Measurements from ENCODE around the gene OGG1. TPM values are rescaled to one million over a fixed set of nuclear protein-coding genes. Genes with fewer than 3 reads are reported as not detected.
A peak's percentile ranks its signal among the peaks of the same experiment; 100 is the strongest.

The OGG1 gene
- total RNA-seq (2022): 15.3 and 17.7 TPM in 2 replicates
- percentile 60 among the genes with signal in this experiment for Bru-seq, nascent RNA
- percentile 46 among the genes with signal in this experiment for BruChase-seq, experiment 1, labeled RNA remaining after a 6-hour chase
- percentile 55 among the genes with signal in this experiment for BruChase-seq, experiment 2, labeled RNA remaining after a 2-hour chase
- long read RNA-seq, full-length matches to known transcripts: 35 of 42 reads
- long read RNA-seq, partial matches to known transcripts: 0 of 42 reads
- long read RNA-seq, other reads (novel, unspliced or antisense): 7 of 42 reads

GRCh38 chr3:9749645-9750555, at the start of gene OGG1:
OGG1 (plus strand) TSS chr3:9749952; CDS start chr3:9750287, 335 bp downstream.
- Mint-ChIP-seq H3K36me3 (ENCODE audit: insufficient read depth, unreplicated experiment) (peaks cover 30% of the 10 kb centered on the region), H3K4me3 (ENCODE audit: unreplicated experiment) (peak within 1 kb of the TSS; percentile 83), H3K27me3 (ENCODE audit: insufficient read depth, unreplicated experiment) (no peaks in the 10 kb centered on the region), H3K9me3 (ENCODE audit: unreplicated experiment) (no peaks in the 10 kb centered on the region), H3K4me1 (ENCODE audit: insufficient read depth, unreplicated experiment) (peaks cover 17% of the 10 kb centered on the region), H3K27ac (ENCODE audit: low read depth, unreplicated experiment) (peak within 1 kb of the TSS; percentile 84)
- no peak for TF ChIP-seq CTCF (IDR thresholded peaks at IDR 0.05; ENCODE audit: unreplicated experiment)
- intact Hi-C loops (cut with micrococcal nuclease): no loop called here
- peak; percentile 98 for DNase-seq (ENCODE audit: unreplicated experiment)
- ChIA-PET CTCF (interaction anchor here (0.6 to 1.9 kb wide), 8 partner anchors 10 to 429 kb away, joined by 3 to 8 read pairs (median 4); no protein-coding TSS in a partner anchor), POLR2A (interaction anchor here (0.6 to 3.3 kb wide), 18 partner anchors 14 to 512 kb away, joined by 3 to 41 read pairs (median 5); partner anchors contain the start of genes ARPC4, BRPF1, RPUSD3 and TADA3)
- no TSS peak for BruUV-seq (replicated peaks)

GRCh38 chr3:9700536-9700935, 49.2 kb upstream of the OGG1 start:
- CTCF ChIA-PET: interaction anchor here (1.5 kb wide), 1 partner anchor 10 kb away, joined by 8 read pairs; no protein-coding TSS in a partner anchor
- Mint-ChIP-seq H3K27me3 (ENCODE audit: insufficient read depth, unreplicated experiment) (no peaks in the 10 kb centered on the region), H3K4me3 (ENCODE audit: unreplicated experiment) (no peak overlapping the region), H3K36me3 (ENCODE audit: insufficient read depth, unreplicated experiment) (peaks cover 8% of the 10 kb centered on the region), H3K27ac (ENCODE audit: low read depth, unreplicated experiment) (no peak overlapping the region), H3K9me3 (ENCODE audit: unreplicated experiment) (no peaks in the 10 kb centered on the region), H3K4me1 (ENCODE audit: insufficient read depth, unreplicated experiment) (no peaks in the 10 kb centered on the region)
- POLR2A ChIA-PET: interaction anchor here (1.2 kb wide), 1 partner anchor 10 kb away, joined by 3 read pairs; no protein-coding TSS in a partner anchor
- DNase-seq (ENCODE audit: unreplicated experiment): no peak
- no TSS peak for BruUV-seq (replicated peaks)
- intact Hi-C loops (cut with micrococcal nuclease): no loop called here
- no peak for TF ChIP-seq CTCF (IDR thresholded peaks at IDR 0.05; ENCODE audit: unreplicated experiment)

- H3K27ac Mint-ChIP-seq (ENCODE audit: low read depth, unreplicated experiment): no peak overlapping the region
- peaks cover 8% of the 10 kb centered on the region for H3K36me3 Mint-ChIP-seq (ENCODE audit: insufficient read depth, unreplicated experiment)
- intact Hi-C loops (cut with micrococcal nuclease): no loop called here
- H3K4me3 Mint-ChIP-seq (ENCODE audit: unreplicated experiment): no peak overlapping the region
- no peaks in the 10 kb centered on the region for H3K4me1 Mint-ChIP-seq (ENCODE audit: insufficient read depth, unreplicated experiment)
- no peaks in the 10 kb centered on the region for H3K9me3 Mint-ChIP-seq (ENCODE audit: unreplicated experiment)
- TF ChIP-seq CTCF (IDR thresholded peaks at IDR 0.05; ENCODE audit: unreplicated experiment): no peak
- BruUV-seq (replicated peaks): no TSS peak
- H3K27me3 Mint-ChIP-seq (ENCODE audit: insufficient read depth, unreplicated experiment): peaks cover 4% of the 10 kb centered on the region
- CTCF ChIA-PET: interaction anchor here (2.9 kb wide), 1 partner anchor 14 kb away, joined by 13 read pairs; no protein-coding TSS in a partner anchor
- no peak for DNase-seq (ENCODE audit: unreplicated experiment)
- POLR2A ChIA-PET: no interaction called here
Measured at GRCh38 chr3:9701006-9701405, 48.7 kb upstream of the OGG1 start.

- Mint-ChIP-seq H3K4me1 (ENCODE audit: insufficient read depth, unreplicated experiment) (no peaks in the 10 kb centered on the region), H3K9me3 (ENCODE audit: unreplicated experiment) (no peaks in the 10 kb centered on the region), H3K36me3 (ENCODE audit: insufficient read depth, unreplicated experiment) (peaks cover 8% of the 10 kb centered on the region), H3K27me3 (ENCODE audit: insufficient read depth, unreplicated experiment) (peaks cover 11% of the 10 kb centered on the region), H3K4me3 (ENCODE audit: unreplicated experiment) (no peak overlapping the region), H3K27ac (ENCODE audit: low read depth, unreplicated experiment) (no peak overlapping the region)
- TF ChIP-seq CTCF (IDR thresholded peaks at IDR 0.05; ENCODE audit: unreplicated experiment): no peak
- BruUV-seq (replicated peaks): no TSS peak
- intact Hi-C loops (cut with micrococcal nuclease): no loop called here
- ChIA-PET POLR2A (no interaction called here), CTCF (interaction anchor here (2.9 kb wide), 1 partner anchor 13 kb away, joined by 13 read pairs; no protein-coding TSS in a partner anchor)
- DNase-seq (ENCODE audit: unreplicated experiment): no peak
Measured at GRCh38 chr3:9701711-9702110, 48.0 kb upstream of the OGG1 start.
